Thyroid gland (tissue), 4 donors: ENCODE measurements around the gene WNT5B. TPM values are rescaled to one million over a fixed set of nuclear protein-coding genes. Genes with fewer than 3 reads are reported as not detected.

Experiments
- DNase-seq, 2 donors: peaks; one replicate each; pipeline ENCODE4 v3.0.0-alpha.2; 2019
- H3K27ac ChIP-seq, 3 donors: fragments of 200-600 bp; sonication (generic); 1 replicate in 2 of 3; 2 replicates in 1 of 3; pipeline ENCODE4 v1.5.1; 2016 to 2019; ENCODE audit warnings: mild to moderate bottlenecking in 1 of 3, moderate library complexity in 1 of 3
- H3K27me3 ChIP-seq: fragments of 200-600 bp; sonication (generic); one replicate; pipeline ENCODE4 v1.5.1; 2019
- H3K36me3 ChIP-seq, 2 donors: fragments of 200-600 bp; sonication (generic); one replicate each; pipeline ENCODE4 v1.5.1; 2016 to 2019
- H3K4me1 ChIP-seq, 2 donors: fragments of 200-600 bp; sonication (generic); one replicate each; pipeline ENCODE4 v1.5.1; 2017 to 2019
- H3K4me3 ChIP-seq, 3 donors: fragments of 200-600 bp; sonication (generic); replicated peaks in 1 of 3; 1 replicate in 2 of 3; 2 replicates in 1 of 3; pipeline ENCODE4 v1.5.1; 2016; ENCODE audit warnings: mild to moderate bottlenecking in 1 of 3
- H3K9me3 ChIP-seq: fragments of 200-600 bp; sonication (generic); one replicate; pipeline ENCODE4 v1.5.1; 2017
- POLR2A ChIP-seq, 2 donors: fragments of 450-650 bp; IDR thresholded peaks; one replicate each; pipeline ENCODE4 v1.6.1; 2017; ENCODE audit warnings: antibody characterized with exemption in 2 of 2, mild to moderate bottlenecking in 2 of 2, moderate library complexity in 1 of 2
- WGBS, 2 donors: methylation state at CpG; one replicate each; pipeline ENCODE4 v1.1.5; 2017; 5-methylcytosine and 5-hydroxymethylcytosine counted together
- intact Hi-C: fragments of 100-400 bp; cut with DNase I; formaldehyde crosslinking; loops from one replicate; pipeline ENCODE4 v1.15.1; 2023
- total RNA-seq, 4 donors: library from RNA; depleted of rRNA; stranded (reverse); fragments of >200 nt; gene quantifications; one replicate each; pipeline ENCODE4 v1.2.3, GENCODE V29; 2016
- TF ChIP-seq, protein P1 (sequence below), 6 experiments: fragments of 200-600 bp in 3 of 6; fragments of 450-650 bp in 3 of 6; sonication (generic) in 3 of 6; IDR thresholded peaks; one replicate each; pipeline ENCODE4 v1.5.1; 2016 to 2019; ENCODE audit warnings: antibody characterized with exemption in 6 of 6, mild to moderate bottlenecking in 2 of 6, inconsistent platforms in 1 of 6, moderate library complexity in 1 of 6

Gene WNT5B
- total RNA-seq, 4 donors from 2014 or later = 0.78 to 4.3 (median 0.95) TPM

DNA sequence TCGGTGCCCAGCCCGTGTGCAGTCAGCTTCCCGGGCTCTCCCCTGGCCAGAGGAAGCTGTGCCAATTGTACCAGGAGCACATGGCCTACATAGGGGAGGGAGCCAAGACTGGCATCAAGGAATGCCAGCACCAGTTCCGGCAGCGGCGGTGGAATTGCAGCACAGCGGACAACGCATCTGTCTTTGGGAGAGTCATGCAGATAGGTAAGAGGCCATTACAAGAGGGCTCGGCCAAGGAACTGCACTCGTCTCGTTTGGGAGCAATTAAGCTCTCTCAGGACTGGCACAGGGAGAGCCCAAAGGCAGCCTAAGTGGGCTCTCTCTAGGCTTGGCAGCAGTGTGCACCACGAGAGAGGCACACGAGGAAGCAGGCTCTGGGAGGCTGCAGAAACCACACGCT lies 3.7 kb downstream of the WNT5B start:
- 90% methylated on average over 13 to 14 of the region's 14 CpGs for WGBS, 2 donors
- Histone ChIP-seq H3K36me3 (no peaks in the 10 kb centered on the region), H3K4me3 (no peak overlapping the region), H3K27ac (no peak overlapping the region), H3K9me3 (no peaks in the 10 kb centered on the region), H3K27me3 (no peaks in the 10 kb centered on the region), H3K4me1 (peaks cover 0 to 16% of the 10 kb centered on the region in 2 donors)
- no peak for DNase-seq
- intact Hi-C loops = no loop called here
- TF ChIP-seq, protein P1, sequence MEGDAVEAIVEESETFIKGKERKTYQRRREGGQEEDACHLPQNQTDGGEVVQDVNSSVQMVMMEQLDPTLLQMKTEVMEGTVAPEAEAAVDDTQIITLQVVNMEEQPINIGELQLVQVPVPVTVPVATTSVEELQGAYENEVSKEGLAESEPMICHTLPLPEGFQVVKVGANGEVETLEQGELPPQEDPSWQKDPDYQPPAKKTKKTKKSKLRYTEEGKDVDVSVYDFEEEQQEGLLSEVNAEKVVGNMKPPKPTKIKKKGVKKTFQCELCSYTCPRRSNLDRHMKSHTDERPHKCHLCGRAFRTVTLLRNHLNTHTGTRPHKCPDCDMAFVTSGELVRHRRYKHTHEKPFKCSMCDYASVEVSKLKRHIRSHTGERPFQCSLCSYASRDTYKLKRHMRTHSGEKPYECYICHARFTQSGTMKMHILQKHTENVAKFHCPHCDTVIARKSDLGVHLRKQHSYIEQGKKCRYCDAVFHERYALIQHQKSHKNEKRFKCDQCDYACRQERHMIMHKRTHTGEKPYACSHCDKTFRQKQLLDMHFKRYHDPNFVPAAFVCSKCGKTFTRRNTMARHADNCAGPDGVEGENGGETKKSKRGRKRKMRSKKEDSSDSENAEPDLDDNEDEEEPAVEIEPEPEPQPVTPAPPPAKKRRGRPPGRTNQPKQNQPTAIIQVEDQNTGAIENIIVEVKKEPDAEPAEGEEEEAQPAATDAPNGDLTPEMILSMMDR (IDR thresholded peaks at IDR 0.05) = no peak
- no peak for TF ChIP-seq POLR2A (IDR thresholded peaks at IDR 0.05)

DNA sequence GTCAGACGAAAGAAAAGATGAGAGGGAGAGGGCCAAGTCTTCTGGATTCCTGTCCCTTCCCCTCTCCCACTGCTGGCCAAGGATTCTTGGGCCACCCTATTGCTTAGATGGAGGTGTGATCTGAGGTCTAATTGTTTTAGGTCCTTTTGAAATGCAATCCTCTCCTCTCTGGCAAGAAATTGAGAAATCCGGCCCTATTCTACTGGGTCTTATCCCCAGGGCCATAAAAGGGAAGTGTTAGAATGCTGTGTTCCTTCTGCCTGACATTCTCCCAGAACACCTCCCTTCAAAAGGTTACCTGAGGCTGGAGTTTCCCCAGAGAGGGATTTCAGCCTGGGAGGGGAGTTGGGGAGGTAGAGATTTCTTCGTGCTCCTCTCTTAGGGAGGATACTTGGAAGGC lies 4.4 kb downstream of the WNT5B start:
- intact Hi-C loops = no loop called here
- no peak overlapping the region for H3K27ac ChIP-seq

DNA sequence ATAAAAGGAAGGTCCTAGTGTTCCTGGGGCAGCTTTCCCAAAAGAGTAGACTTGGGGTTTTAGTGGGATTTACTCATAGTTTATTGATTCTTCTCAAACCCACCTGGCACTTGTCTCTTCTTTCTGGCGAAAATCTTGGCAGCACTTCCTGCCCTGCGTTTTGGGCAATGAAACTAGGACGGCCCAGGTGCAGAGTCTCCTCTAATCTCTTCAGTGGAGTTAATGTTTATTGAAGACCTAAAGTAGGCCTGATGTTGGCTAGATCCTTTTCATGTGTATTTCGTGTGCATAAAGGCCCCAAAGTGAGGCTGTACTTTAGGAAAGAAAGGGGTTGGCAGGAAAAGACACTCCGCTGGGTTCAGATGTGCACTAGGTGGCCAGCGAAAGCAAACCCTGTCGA lies 5.1 kb downstream of the WNT5B start:
- Histone ChIP-seq H3K4me3 (no peak overlapping the region), H3K27ac (no peak overlapping the region), H3K36me3 (no peaks in the 10 kb centered on the region), H3K4me1 (peaks cover 0 to 16% of the 10 kb centered on the region in 2 donors), H3K27me3 (no peaks in the 10 kb centered on the region), H3K9me3 (no peaks in the 10 kb centered on the region)
- 61 to 70% methylated on average over 7 of the region's 7 CpGs for whole genome bisulfite sequencing, 2 donors
- no peak for TF ChIP-seq POLR2A (IDR thresholded peaks at IDR 0.05)
- TF ChIP-seq, protein P1 (IDR thresholded peaks at IDR 0.05) = no peak
- intact Hi-C loops = no loop called here
- no peak for DNase-seq

More for the DNA sequence above, 4.4 kb downstream of the WNT5B start:
- H3K36me3 ChIP-seq = no peaks in the 10 kb centered on the region
- WGBS, 2 donors = 73 to 81% methylated on average over 3 of the region's 3 CpGs
- H3K27me3 ChIP-seq = no peaks in the 10 kb centered on the region
- no peaks in the 10 kb centered on the region for H3K9me3 ChIP-seq
- TF ChIP-seq, protein P1 (IDR thresholded peaks at IDR 0.05) = no peak
- no peak for TF ChIP-seq POLR2A (IDR thresholded peaks at IDR 0.05)
- H3K4me3 ChIP-seq = no peak overlapping the region
- DNase-seq = no peak
- H3K4me1 ChIP-seq = peaks cover 0 to 16% of the 10 kb centered on the region in 2 donors

DNA sequence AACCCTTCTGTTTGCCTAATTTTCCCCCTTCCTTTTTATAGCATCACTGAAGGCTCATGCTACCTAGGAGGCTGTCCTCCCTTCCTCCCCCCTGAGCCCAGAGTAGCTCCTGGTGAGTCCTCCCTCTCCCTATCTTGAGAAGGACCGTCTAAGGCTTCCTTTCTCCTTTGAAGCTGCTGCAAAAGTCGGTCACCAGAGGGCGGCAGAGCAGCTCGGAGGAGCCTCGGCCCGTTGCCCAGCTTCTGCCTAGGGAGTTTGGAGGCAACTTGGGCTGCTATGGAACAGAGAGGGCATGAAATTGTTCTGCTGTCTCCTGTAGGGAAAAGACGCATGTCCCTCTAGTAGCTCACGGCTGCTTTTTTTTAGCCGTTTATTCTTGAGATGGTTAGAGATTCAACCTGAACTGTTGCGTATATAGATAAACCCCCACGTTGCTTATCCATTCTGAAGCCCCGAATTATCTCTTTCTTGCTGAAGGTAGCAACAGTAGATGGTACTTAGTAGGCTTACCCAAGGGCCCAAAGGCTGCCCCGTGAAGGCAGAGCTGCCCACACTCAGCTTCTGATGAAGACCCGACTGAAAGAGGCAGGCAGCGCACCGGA lies 5.7 kb downstream of the WNT5B start:
- peaks cover 0 to 10% of the 10 kb centered on the region in 2 donors for H3K4me1 ChIP-seq

More for the DNA sequence above, 5.7 kb downstream of the WNT5B start:
- Histone ChIP-seq H3K27ac (no peak overlapping the region), H3K27me3 (no peaks in the 10 kb centered on the region), H3K9me3 (no peaks in the 10 kb centered on the region), H3K36me3 (no peaks in the 10 kb centered on the region), H3K4me3 (no peak overlapping the region)
- intact Hi-C loops = no loop called here
- no peak for TF ChIP-seq POLR2A (IDR thresholded peaks at IDR 0.05)
- TF ChIP-seq, protein P1 (IDR thresholded peaks at IDR 0.05) = peak in 5 of 6 experiments; percentile 60 to 85 (median 66)
- WGBS, 2 donors = 38% methylated on average over 16 of the region's 16 CpGs
- DNase-seq = peak; percentile 76 to 82
